ENCODE results near the gene SAXO2.
"Not testable (repeated sequence)": the region's sequence is repeated elsewhere in the genome, so short reads cannot be mapped to it uniquely, and the experiment has no call there.

Gene SAXO2

GRCh38 chr15:82313951-82314768, 51.5 kb downstream of the SAXO2 start:
- DNase-seq (ENCODE audit: low read depth in 3 of 3): not testable (repeated sequence)

- no peak for DNase-seq (ENCODE audit: low read depth in 3 of 3)
These were observed 52.3 kb downstream of the SAXO2 start for GRCh38 chr15:82314769-82315518.

GRCh38 chr15:82315519-82316246, 53.1 kb downstream of the SAXO2 start:
- no peak for DNase-seq (ENCODE audit: low read depth in 3 of 3)

- DNase-seq (ENCODE audit: low read depth in 3 of 3): not testable (repeated sequence)
These were observed 53.9 kb downstream of the SAXO2 start for GRCh38 chr15:82316247-82317090.

GRCh38 chr15:82317091-82317489, 54.5 kb downstream of the SAXO2 start:
- no peak for DNase-seq (ENCODE audit: low read depth in 3 of 3)

- not testable (repeated sequence) for DNase-seq (ENCODE audit: low read depth in 3 of 3)
These were observed 54.9 kb downstream of the SAXO2 start for GRCh38 chr15:82317516-82317915.

- not testable (repeated sequence) for DNase-seq (ENCODE audit: low read depth in 3 of 3)
These were observed 55.7 kb downstream of the SAXO2 start for GRCh38 chr15:82318281-82318680.

GRCh38 chr15:82319522-82320278, 57.1 kb downstream of the SAXO2 start:
- not testable (repeated sequence) for DNase-seq (ENCODE audit: low read depth in 3 of 3)

- not testable (repeated sequence) for DNase-seq (ENCODE audit: low read depth in 3 of 3)
These were observed 58.2 kb downstream of the SAXO2 start for GRCh38 chr15:82320861-82321260.

- DNase-seq (ENCODE audit: low read depth in 3 of 3): not testable (repeated sequence)
These were observed 59.9 kb downstream of the SAXO2 start for GRCh38 chr15:82322488-82322887.

- not testable (repeated sequence) for DNase-seq (ENCODE audit: low read depth in 3 of 3)
These were observed 62.2 kb downstream of the SAXO2 start for GRCh38 chr15:82324831-82325230.

GRCh38 chr15:82325646-82326045, 63.0 kb downstream of the SAXO2 start:
- not testable (repeated sequence) for DNase-seq (ENCODE audit: low read depth in 3 of 3)

GRCh38 chr15:82326896-82327295, 64.3 kb downstream of the SAXO2 start:
- not testable (repeated sequence) for DNase-seq (ENCODE audit: low read depth in 3 of 3)

GRCh38 chr15:82327372-82327771, 64.8 kb downstream of the SAXO2 start:
- not testable (repeated sequence) for DNase-seq (ENCODE audit: low read depth in 3 of 3)

GRCh38 chr15:82329039-82329438, 66.4 kb downstream of the SAXO2 start:
- DNase-seq (ENCODE audit: low read depth in 3 of 3): not testable (repeated sequence)

GRCh38 chr15:82330921-82331320, 68.3 kb downstream of the SAXO2 start:
- DNase-seq (ENCODE audit: low read depth in 3 of 3): not testable (repeated sequence)

GRCh38 chr15:82331576-82332304, 69.1 kb downstream of the SAXO2 start:
- DNase-seq (ENCODE audit: low read depth in 3 of 3): not testable (repeated sequence)

- DNase-seq (ENCODE audit: low read depth in 3 of 3): not testable (repeated sequence)
These were observed 70.3 kb downstream of the SAXO2 start for GRCh38 chr15:82332711-82333602.

All from stimulated activated CD4-positive, alpha-beta T cell treated with anti-CD3 and anti-CD28 coated beads, TNF-alpha, amount 100 ng/mL, for 4 hours (primary cell).